Measurements from ENCODE around the gene UBA1. TPM values are rescaled to one million over a fixed set of nuclear protein-coding genes. Genes with fewer than 3 reads are reported as not detected.

Gene UBA1
- total and polyA plus RNA-seq, 2 of the 13 experiments (the other 11 are each of a cell fraction or from before 2014, with no cell fraction given), result 93.3 to 129 TPM

DNA sequence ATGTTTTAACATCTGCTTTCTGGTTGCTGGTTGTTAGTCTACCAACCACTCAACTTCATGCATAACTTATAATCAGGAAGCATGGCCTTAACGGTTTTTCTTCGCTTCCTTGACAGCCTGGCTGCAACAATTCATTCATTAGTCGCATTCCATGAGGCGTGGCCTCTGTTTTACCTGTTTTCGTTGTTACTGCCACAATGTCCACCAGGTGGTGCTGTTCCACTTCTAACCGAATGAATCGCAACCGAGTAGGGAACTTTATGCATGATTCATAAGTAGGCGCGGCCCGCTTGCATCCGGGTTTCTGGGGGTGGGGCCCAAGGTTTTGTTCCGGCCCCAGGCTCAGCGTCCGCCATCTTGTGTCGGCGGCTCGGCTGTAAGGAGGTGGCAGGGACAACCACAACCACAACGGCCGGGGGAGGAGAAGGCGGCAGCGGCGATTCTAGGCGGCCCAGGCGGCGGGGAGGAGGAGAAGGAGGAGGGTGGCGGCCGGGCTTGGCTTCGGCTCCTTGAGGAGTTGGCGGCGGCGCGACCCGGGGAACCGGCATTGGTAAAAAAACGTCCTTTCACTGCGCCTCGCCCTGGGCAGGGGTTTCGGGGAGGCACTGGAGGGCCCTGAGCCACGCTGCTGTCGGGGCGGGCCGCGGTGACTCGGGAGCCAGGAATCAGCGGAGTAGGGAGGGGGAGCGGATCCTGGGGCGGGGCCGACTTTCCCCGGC, at the start of gene UBA1 (continued):
- TF ChIP-seq ZNF280D (CRISPR knock-in tag; IDR thresholded peaks at IDR 0.05) (no peak), TEAD2 (CRISPR knock-in tag; IDR thresholded peaks at IDR 0.05) (no peak), ZNF546 (CRISPR knock-in tag; conservative IDR thresholded peaks at IDR 0.05) (no peak), POLR2AphosphoS2 (IDR thresholded peaks at IDR 0.05; ENCODE audit: low read depth, low read length) (no peak), ZMAT5 (CRISPR knock-in tag; IDR thresholded peaks at IDR 0.05; ENCODE audit: borderline replicate concordance, low read depth) (no peak), CERS6 (CRISPR knock-in tag; IDR thresholded peaks at IDR 0.05) (no peak), MAFF (IDR thresholded peaks at IDR 0.05; ENCODE audit: low read depth, low read length) (no peak), PHF5A (CRISPR knock-in tag; IDR thresholded peaks at IDR 0.05; ENCODE audit: low read depth, unreplicated experiment) (no peak), ZNF691 (CRISPR knock-in tag; IDR thresholded peaks at IDR 0.05; ENCODE audit: borderline replicate concordance, low read depth) (0 out of 2 replicates have a peak, but pooled peaks have one; percentile 30), MIER3 (CRISPR knock-in tag; IDR thresholded peaks at IDR 0.05; ENCODE audit: borderline replicate concordance) (no peak), ZNF430 (CRISPR knock-in tag; IDR thresholded peaks at IDR 0.05) (no peak), NR3C1 (CRISPR knock-in tag; IDR thresholded peaks at IDR 0.05) (no peak), GMEB1 (CRISPR knock-in tag; IDR thresholded peaks at IDR 0.05; ENCODE audit: borderline replicate concordance) (no peak), AKNA (CRISPR knock-in tag; IDR thresholded peaks at IDR 0.05; ENCODE audit: borderline replicate concordance) (no peak)
- TF ChIP-seq, protein P1, sequence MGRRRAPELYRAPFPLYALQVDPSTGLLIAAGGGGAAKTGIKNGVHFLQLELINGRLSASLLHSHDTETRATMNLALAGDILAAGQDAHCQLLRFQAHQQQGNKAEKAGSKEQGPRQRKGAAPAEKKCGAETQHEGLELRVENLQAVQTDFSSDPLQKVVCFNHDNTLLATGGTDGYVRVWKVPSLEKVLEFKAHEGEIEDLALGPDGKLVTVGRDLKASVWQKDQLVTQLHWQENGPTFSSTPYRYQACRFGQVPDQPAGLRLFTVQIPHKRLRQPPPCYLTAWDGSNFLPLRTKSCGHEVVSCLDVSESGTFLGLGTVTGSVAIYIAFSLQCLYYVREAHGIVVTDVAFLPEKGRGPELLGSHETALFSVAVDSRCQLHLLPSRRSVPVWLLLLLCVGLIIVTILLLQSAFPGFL (CRISPR knock-in tag; IDR thresholded peaks at IDR 0.05), result no peak
